ENCODE data around the gene PROSER2. TPM values are rescaled to one million over a fixed set of nuclear protein-coding genes. Genes with fewer than 3 reads are reported as not detected.

PROSER2 gene
- total RNA-seq, 6 experiments from 2014 or later: 0.74 to 2.9 (median 1.5) TPM

DNA sequence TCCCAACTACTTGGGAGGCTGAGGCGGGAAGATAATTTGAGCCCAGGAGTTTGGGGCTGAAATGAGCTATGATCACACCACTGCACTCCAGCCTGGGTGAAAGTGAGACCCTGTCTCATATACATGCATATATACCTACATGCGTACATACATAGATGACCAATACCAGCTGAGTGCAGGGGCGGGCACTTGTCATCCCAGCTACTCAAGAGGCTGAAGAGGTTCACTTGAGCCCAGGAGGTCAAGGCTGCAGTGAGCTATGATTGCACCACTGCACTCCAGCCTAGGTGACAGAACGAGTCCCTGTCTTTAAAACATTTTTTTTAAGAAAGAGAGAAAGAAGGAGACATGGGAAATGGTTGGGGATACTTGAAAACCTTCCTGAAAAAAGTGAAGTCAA lies 17.4 kb upstream of the PROSER2 start:
- H3K9me3 Mint-ChIP-seq: no peaks in the 10 kb centered on the region
- no peak overlapping the region for H3K27ac Mint-ChIP-seq
- no peak for DNase-seq
- H3K36me3 Mint-ChIP-seq (ENCODE audit: low read depth): no peaks in the 10 kb centered on the region
- TF ChIP-seq, protein P1, sequence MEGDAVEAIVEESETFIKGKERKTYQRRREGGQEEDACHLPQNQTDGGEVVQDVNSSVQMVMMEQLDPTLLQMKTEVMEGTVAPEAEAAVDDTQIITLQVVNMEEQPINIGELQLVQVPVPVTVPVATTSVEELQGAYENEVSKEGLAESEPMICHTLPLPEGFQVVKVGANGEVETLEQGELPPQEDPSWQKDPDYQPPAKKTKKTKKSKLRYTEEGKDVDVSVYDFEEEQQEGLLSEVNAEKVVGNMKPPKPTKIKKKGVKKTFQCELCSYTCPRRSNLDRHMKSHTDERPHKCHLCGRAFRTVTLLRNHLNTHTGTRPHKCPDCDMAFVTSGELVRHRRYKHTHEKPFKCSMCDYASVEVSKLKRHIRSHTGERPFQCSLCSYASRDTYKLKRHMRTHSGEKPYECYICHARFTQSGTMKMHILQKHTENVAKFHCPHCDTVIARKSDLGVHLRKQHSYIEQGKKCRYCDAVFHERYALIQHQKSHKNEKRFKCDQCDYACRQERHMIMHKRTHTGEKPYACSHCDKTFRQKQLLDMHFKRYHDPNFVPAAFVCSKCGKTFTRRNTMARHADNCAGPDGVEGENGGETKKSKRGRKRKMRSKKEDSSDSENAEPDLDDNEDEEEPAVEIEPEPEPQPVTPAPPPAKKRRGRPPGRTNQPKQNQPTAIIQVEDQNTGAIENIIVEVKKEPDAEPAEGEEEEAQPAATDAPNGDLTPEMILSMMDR (IDR thresholded peaks at IDR 0.05): no peak
- H3K27me3 Mint-ChIP-seq (ENCODE audit: insufficient read depth): peaks cover 8% of the 10 kb centered on the region; the same call in 1 of the 2 replicates
- no peak overlapping the region for H3K4me3 Mint-ChIP-seq
- H3K4me1 Mint-ChIP-seq (ENCODE audit: low read depth): peaks cover 9% of the 10 kb centered on the region

DNA sequence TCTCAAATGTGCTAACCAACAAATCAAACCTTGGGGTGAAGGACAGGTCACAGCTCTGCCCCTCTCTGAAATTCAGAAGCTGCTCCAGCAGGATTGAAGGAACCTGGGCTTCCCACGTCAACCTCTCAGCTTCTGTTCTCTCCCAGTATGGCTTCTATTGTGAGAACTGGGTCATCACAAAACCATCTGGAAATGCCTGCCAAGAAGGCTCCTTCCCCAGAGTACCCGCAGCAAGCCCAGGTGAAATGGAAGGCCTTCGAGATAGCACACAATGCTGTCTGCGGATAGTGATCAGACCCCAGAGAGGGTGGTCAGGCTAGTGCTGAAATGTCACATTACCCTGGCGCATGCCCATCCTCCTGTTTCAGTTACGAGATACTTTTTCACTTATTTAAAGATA lies 16.4 kb upstream of the PROSER2 start:
- Mint-ChIP-seq H3K4me1 (ENCODE audit: low read depth) (peaks cover 11% of the 10 kb centered on the region), H3K4me3 (no peak overlapping the region), H3K27me3 (ENCODE audit: insufficient read depth) (peaks cover 8% of the 10 kb centered on the region; the same call in 1 of the 2 replicates), H3K27ac (no peak overlapping the region), H3K36me3 (ENCODE audit: low read depth) (no peaks in the 10 kb centered on the region), H3K9me3 (no peaks in the 10 kb centered on the region)
- TF ChIP-seq, protein P1 (IDR thresholded peaks at IDR 0.05): no peak
- no peak for DNase-seq

DNA sequence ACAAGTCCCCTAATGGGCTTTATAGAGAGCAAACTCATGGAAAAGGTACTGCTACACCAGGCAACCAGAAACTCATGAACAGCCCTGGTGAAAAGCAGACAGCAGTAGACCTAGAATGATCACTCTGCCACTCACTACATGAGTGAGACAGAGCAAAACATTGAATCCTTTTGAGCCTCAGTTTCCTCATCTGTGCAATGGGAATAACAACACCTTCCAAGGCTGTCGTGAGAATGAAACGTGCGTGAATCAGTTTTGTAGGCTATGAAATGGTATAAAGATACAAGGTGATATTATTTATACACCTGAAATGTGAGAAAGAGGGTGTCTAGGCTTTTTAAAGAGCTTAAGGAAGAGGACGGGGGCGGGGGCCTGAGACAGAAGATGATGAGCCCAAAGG lies 14.3 kb upstream of the PROSER2 start:
- H3K4me1 Mint-ChIP-seq (ENCODE audit: low read depth): peaks cover 13% of the 10 kb centered on the region
- DNase-seq: no peak

DNA sequence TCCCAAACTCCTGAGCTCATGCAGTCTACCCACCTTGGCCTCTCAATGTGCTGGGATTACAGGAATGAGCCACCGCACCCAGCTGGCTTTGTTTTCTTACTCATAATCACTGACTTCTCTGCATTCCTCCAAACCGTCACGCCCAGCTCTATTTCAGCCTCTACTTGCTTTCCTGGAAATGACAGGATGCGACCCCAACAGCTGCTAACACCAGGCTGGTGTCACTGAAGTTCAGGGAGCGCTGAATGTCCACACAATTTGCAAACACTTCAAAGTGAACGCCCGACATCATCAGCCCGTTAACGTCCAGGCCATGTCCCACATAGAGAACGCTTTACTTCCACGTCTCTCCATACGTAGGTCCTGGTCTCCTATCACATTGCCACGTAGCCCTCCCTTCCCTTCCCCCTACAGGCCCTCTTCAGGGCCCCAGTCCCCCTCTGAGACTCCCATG lies 12.8 kb upstream of the PROSER2 start:
- H3K9me3 Mint-ChIP-seq: no peaks in the 10 kb centered on the region
- H3K27me3 Mint-ChIP-seq (ENCODE audit: insufficient read depth): peaks cover 9% of the 10 kb centered on the region; the same call in 1 of the 2 replicates
- TF ChIP-seq, protein P1 (IDR thresholded peaks at IDR 0.05): no peak
- H3K4me1 Mint-ChIP-seq (ENCODE audit: low read depth): peaks cover 18% of the 10 kb centered on the region
- DNase-seq: no peak
- H3K4me3 Mint-ChIP-seq: no peak overlapping the region; the same call in 1 of the 2 replicates
- no peaks in the 10 kb centered on the region for H3K36me3 Mint-ChIP-seq (ENCODE audit: low read depth)
- H3K27ac Mint-ChIP-seq: no peak overlapping the region

More for the DNA sequence above, 14.3 kb upstream of the PROSER2 start:
- H3K9me3 Mint-ChIP-seq: no peaks in the 10 kb centered on the region
- no peaks in the 10 kb centered on the region for H3K36me3 Mint-ChIP-seq (ENCODE audit: low read depth)
- H3K27ac Mint-ChIP-seq: no peak overlapping the region
- H3K4me3 Mint-ChIP-seq: no peak overlapping the region
- peaks cover 12% of the 10 kb centered on the region; the same call in 1 of the 2 replicates for H3K27me3 Mint-ChIP-seq (ENCODE audit: insufficient read depth)
- TF ChIP-seq, protein P1 (IDR thresholded peaks at IDR 0.05): no peak

DNA sequence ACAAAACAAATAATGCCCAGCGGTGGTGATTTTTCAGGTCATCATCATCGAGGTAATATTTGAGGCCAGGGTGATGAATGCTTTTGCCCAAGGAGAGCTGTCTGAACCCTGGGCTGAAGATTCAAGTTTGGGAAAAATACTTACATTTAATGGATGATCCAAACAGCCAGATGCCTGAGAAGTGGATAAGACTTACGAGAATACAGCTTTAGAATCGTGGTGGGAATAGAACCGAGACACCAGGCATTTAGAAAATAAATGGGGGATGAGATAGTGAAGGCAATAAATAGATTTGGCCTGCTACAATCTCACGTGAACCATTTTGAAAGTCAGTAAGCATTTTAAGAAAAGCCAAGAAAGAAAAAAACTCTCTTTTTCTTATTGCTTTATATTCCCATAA lies 12.2 kb upstream of the PROSER2 start:
- no peak for DNase-seq
- Mint-ChIP-seq H3K9me3 (no peaks in the 10 kb centered on the region), H3K27ac (no peak overlapping the region), H3K4me3 (no peak overlapping the region), H3K4me1 (ENCODE audit: low read depth) (peaks cover 18% of the 10 kb centered on the region), H3K36me3 (ENCODE audit: low read depth) (no peaks in the 10 kb centered on the region), H3K27me3 (ENCODE audit: insufficient read depth) (peaks cover 6% of the 10 kb centered on the region; the same call in 1 of the 2 replicates)
- TF ChIP-seq, protein P1 (IDR thresholded peaks at IDR 0.05): no peak
